Hepatic stellate cell (primary cell): Measurements from ENCODE around the gene LINC00237.

Source experiments
- DNase-seq: peaks from one replicate; pipeline ENCODE4 v3.0.0; 2011; ENCODE audit warnings: low spot score

Gene LINC00237

DNA sequence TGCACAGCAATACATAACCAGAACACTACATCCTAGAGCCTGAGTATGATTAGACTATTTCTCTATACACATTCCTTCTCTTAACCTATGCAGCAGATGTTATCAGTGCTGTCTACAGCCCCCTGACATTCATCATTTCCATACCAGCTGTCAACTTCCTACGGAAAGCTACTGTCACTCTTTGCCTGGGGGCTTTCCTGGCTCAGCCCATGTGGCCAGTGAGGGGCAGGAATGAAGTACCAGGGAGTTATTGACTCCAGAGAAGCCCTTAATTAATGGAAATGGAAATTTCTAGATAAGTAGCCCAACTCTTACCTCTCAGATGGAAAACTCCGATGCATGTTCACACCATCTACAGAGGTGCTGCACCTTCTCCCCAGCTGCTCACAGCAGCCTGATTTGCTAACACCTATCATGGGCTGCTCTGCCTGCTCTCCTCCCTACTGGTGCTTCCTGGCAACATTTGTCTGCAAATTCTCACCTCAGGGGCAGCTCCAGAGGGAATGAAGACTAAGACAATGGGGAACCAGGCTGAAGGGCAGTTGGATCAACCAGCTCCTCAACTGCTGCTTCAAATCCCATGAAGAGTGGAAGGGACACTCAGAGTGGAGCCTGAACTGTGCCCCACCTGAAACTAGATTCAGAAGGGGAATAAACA, 59.6 kb downstream of the LINC00237 start:
- DNase-seq, result no peak
